GM18868 (cell line): ENCODE measurements around the gene PDE1C.

ENCODE experiments used
- ATAC-seq: cut with Tn5 transposase; IDR thresholded peaks from one replicate; pipeline ENCODE4 v1.9.1; 2021; ENCODE audit warnings: mild to moderate bottlenecking, moderate library complexity; ENCODE audit not compliant: unreplicated experiment

The PDE1C gene

GRCh38 chr7:32001948-32002347, 68.3 kb downstream of the PDE1C start:
- no peak for ATAC-seq

- ATAC-seq, result no peak
Observed at GRCh38 chr7:31997423-31997822, 72.8 kb downstream of the PDE1C start.

- no peak for ATAC-seq
Observed at GRCh38 chr7:31995134-31995533, 75.1 kb downstream of the PDE1C start.

GRCh38 chr7:31991846-31992245, 78.4 kb downstream of the PDE1C start:
- no peak for ATAC-seq

GRCh38 chr7:31991406-31991805, 78.8 kb downstream of the PDE1C start:
- no peak for ATAC-seq

GRCh38 chr7:31986878-31987518, 83.2 kb downstream of the PDE1C start:
- no peak for ATAC-seq

- no peak for ATAC-seq
Observed at GRCh38 chr7:31982962-31983361, 87.2 kb downstream of the PDE1C start.

- ATAC-seq, result no peak
Observed at GRCh38 chr7:31981874-31982390, 88.3 kb downstream of the PDE1C start.

GRCh38 chr7:31979690-31980330, 90.4 kb downstream of the PDE1C start:
- ATAC-seq, result no peak

GRCh38 chr7:31975546-31975945, 94.7 kb downstream of the PDE1C start:
- ATAC-seq, result peak; percentile 76

- ATAC-seq, result no peak
Observed at GRCh38 chr7:31974351-31974750, 95.9 kb downstream of the PDE1C start.

- no peak for ATAC-seq
Observed at GRCh38 chr7:31971049-31971667, 99.0 kb downstream of the PDE1C start.

- ATAC-seq, result no peak
Observed at GRCh38 chr7:31970501-31970900, 99.7 kb downstream of the PDE1C start.

GRCh38 chr7:31963569-31964175, 106.5 kb downstream of the PDE1C start:
- no peak for ATAC-seq

GRCh38 chr7:31962246-31962645, 108.0 kb downstream of the PDE1C start:
- no peak for ATAC-seq

- ATAC-seq, result no peak
Observed at GRCh38 chr7:31958226-31958625, 112.0 kb downstream of the PDE1C start.

- no peak for ATAC-seq
Observed at GRCh38 chr7:31957756-31958155, 112.5 kb downstream of the PDE1C start.

GRCh38 chr7:31957090-31957720, 113.0 kb downstream of the PDE1C start:
- no peak for ATAC-seq

- no peak for ATAC-seq
Observed at GRCh38 chr7:31955641-31956040, 114.6 kb downstream of the PDE1C start.

- no peak for ATAC-seq
Observed at GRCh38 chr7:31955021-31955420, 115.2 kb downstream of the PDE1C start.

- no peak for ATAC-seq
Observed at GRCh38 chr7:31954500-31954899, 115.7 kb downstream of the PDE1C start.
